PFSK-1 (cell line): ENCODE results near the gene TET2.

ENCODE experiments used
- FOXP2 ChIP-seq: optimal IDR thresholded peaks from 2 replicates; pipeline ENCODE3; 2011; ENCODE audit warnings: borderline replicate concordance, control low read depth, inconsistent platforms; ENCODE audit not compliant: insufficient read depth; ENCODE audit errors: extremely low read length, extremely low read depth
- POLR2AphosphoS5 ChIP-seq: IDR thresholded peaks from 2 replicates; pipeline ENCODE4 v1.6.1; 2012; ENCODE audit warnings: low read depth, mild to moderate bottlenecking, control low read depth, low read length, moderate library complexity
- REST ChIP-seq, 2 experiments: IDR thresholded peaks; 2 replicates each; pipeline versions ENCODE4 v1.6.1 to v1.8.0; 2011 to 2012; ENCODE audit warnings: low read depth in 2 of 2, low read length in 2 of 2, control low read depth in 1 of 2, inconsistent platforms in 1 of 2, mild to moderate bottlenecking in 1 of 2, moderate library complexity in 1 of 2; ENCODE audit not compliant: insufficient read depth in 1 of 2
- SIN3A ChIP-seq: IDR thresholded peaks from 2 replicates; pipeline ENCODE4 v1.6.1; 2012; ENCODE audit warnings: mild to moderate bottlenecking, low read length, moderate library complexity, borderline replicate concordance; ENCODE audit not compliant: insufficient read depth
- TAF1 ChIP-seq: IDR thresholded peaks from 2 replicates; pipeline ENCODE4 v1.6.1; 2012; ENCODE audit warnings: low read length, control low read depth, borderline replicate concordance; ENCODE audit not compliant: insufficient read depth

TET2 gene

DNA sequence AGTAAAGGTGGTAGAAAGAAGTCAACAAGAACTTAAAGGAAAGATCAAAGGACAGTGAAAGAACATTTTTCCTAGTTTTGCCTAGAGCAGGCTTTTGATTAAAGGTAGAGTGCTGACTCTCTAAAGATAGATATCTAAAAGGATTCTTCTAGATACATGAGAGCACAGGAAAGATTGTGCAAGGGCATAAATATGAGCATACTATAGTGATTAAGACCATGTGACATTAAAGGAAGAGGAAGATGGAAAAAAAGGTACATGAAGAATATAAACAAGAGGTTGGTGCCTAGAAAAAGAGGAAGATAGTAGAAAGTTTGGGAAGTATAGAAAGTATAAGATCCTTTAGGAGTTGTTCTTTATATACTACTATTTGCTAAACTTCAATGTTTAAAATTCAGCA lies 26.1 kb upstream of the TET2 start:
- TF ChIP-seq FOXP2 (no peak), POLR2AphosphoS5 (no peak), REST (IDR thresholded peaks at IDR 0.05; ENCODE audit: insufficient read depth in 1 of 2, low read depth in 2 of 2, low read length in 2 of 2) (no peak), SIN3A (no peak), TAF1 (no peak)

GRCh38 chr4:105122350-105122749 lies 24.3 kb upstream of the TET2 start:
- TF ChIP-seq SIN3A (no peak), FOXP2 (no peak), REST (IDR thresholded peaks at IDR 0.05; ENCODE audit: insufficient read depth in 1 of 2, low read depth in 2 of 2, low read length in 2 of 2) (no peak), TAF1 (no peak), POLR2AphosphoS5 (no peak)

GRCh38 chr4:105126311-105127169 lies 20.1 kb upstream of the TET2 start:
- no peak for TF ChIP-seq FOXP2
- no peak for TF ChIP-seq REST (IDR thresholded peaks at IDR 0.05; ENCODE audit: insufficient read depth in 1 of 2, low read depth in 2 of 2, low read length in 2 of 2)
- no peak for TF ChIP-seq TAF1
- TF ChIP-seq SIN3A, result no peak
- no peak for TF ChIP-seq POLR2AphosphoS5

GRCh38 chr4:105127170-105127445 lies 19.6 kb upstream of the TET2 start:
- no peak for TF ChIP-seq TAF1
- no peak for TF ChIP-seq FOXP2
- no peak for TF ChIP-seq SIN3A
- no peak for TF ChIP-seq POLR2AphosphoS5
- TF ChIP-seq REST (IDR thresholded peaks at IDR 0.05; ENCODE audit: insufficient read depth in 1 of 2, low read depth in 2 of 2, low read length in 2 of 2), result no peak
